ENCODE results near the gene DIAPH2.
A peak's percentile ranks its signal among the peaks of the same experiment; 100 is the strongest.

Gene DIAPH2

DNA sequence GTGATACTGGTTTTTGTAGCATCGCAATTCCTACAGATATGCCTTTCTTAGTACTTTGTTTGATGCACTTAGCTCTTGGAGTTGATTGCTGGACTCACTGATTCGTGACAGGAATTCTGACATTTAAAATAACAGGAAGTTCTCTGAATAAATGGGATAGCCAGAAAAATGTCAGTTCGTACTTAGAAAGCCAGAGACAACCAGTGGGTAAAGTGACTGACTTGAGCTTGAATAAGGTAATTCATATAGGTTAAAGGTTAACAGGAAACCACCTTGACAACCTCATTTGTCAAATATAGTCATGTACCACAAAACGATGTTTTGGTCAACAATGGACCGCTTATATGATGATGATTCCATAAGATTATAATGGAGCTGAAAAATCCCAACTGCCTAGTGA lies 380.4 kb downstream of the DIAPH2 start:
- DNase-seq = no peak

DNA sequence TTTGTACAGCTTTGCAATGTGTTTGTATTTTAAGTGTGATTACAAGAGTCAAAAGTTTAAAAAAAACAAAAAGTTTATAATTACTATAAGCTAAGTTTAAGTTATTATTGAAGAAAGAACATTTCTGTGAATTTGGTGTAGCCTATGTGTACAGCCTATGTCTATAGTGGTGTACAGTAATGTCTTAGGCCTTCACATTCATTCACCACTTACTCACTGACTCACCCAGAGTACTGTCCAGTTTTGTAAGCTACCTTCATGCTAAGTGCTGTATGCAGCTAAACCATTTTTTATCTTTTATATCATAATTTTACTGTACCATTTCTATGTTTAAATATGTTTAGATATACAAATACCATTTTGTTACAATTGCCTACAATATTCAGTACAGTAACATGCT lies 381.3 kb downstream of the DIAPH2 start:
- no peak for DNase-seq

- no peak for DNase-seq
Observed at GRCh38 chrX:97066381-97066780, 381.7 kb downstream of the DIAPH2 start.

GRCh38 chrX:97070346-97070745 lies 385.7 kb downstream of the DIAPH2 start:
- DNase-seq = no peak

- DNase-seq = no peak
Observed at GRCh38 chrX:97074400-97074799, 389.8 kb downstream of the DIAPH2 start.

DNA sequence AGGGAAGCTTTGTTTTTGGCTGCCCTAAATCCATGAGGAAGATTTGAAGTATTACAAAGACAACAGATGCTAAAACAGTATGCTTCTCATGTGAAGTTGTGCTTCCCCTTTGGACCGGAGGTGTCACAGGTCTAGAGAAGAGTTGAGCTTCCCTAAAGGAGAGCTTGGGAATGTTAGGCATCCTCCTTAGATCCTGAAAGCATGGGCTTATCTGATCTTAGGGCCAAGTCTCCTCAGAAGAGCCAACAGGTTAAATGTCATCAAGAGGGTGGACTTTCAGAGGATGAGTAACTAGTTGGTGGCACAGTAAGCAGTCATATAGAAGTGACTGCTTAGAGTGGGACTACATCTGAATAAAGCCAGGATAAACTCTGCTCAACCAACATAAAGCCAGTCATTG lies 404.5 kb downstream of the DIAPH2 start:
- no peak for DNase-seq

GRCh38 chrX:97096385-97096784 lies 411.7 kb downstream of the DIAPH2 start:
- no peak for DNase-seq

DNA sequence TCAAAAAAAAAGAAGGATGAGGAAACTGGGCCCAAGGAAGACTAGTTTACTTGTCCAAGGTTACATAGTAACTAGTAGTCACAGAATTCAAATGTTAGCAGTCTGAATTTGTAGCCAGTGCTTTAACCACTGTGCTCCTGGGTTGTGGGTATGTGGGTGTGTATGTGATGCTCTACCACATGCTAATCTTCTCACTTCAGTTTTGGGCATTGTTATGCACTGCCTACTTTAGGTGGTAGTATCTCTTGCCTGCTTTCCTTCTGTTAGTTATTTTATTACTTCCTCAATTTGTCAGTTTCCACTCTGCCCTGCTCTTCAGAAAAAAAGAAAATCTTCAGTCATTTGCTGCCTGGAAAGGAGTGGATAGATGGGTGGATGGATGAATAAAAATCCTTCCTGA lies 418.3 kb downstream of the DIAPH2 start:
- no peak for DNase-seq

DNA sequence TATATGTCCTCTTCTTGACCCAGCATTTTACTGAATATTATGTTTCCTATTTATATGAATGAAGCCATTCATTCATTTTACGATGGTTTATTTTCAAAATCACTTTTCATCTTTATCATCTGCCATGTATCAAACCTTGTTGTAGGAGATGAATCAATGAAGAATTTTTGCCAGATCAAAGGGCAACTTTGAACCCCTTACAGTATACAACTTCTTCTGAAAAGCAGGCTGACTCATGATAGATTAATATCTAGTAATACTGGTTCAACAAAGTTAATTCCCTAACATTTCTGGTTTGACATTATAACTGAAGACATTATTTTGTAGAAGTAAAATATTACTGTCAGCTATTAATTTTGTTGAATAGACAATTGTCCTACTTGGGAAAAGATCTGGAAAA lies 425.1 kb downstream of the DIAPH2 start:
- DNase-seq = no peak

- DNase-seq = no peak
Observed at GRCh38 chrX:97117572-97117971, 432.9 kb downstream of the DIAPH2 start.

GRCh38 chrX:97119474-97120109 lies 434.9 kb downstream of the DIAPH2 start:
- no peak for DNase-seq

DNA sequence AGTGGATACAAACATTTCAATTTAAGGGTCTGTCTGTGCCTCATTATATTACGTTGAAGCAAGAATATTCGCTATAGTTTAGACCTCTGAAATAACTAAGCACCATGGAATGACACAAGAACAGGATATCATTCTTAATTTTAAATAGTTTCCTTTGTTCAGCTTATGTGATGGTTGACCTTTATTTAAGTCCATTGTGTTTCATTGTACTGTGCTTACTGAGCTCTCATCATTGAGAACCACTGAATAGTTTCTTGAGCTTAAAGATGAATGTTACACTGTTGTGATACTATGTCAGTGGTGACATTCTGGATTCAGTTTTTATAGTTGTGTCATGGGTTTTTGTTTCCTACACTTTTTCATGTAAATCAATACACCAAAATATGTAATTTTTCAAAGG lies 438.4 kb downstream of the DIAPH2 start:
- DNase-seq = no peak

GRCh38 chrX:97126020-97126419 lies 441.4 kb downstream of the DIAPH2 start:
- DNase-seq = no peak

DNA sequence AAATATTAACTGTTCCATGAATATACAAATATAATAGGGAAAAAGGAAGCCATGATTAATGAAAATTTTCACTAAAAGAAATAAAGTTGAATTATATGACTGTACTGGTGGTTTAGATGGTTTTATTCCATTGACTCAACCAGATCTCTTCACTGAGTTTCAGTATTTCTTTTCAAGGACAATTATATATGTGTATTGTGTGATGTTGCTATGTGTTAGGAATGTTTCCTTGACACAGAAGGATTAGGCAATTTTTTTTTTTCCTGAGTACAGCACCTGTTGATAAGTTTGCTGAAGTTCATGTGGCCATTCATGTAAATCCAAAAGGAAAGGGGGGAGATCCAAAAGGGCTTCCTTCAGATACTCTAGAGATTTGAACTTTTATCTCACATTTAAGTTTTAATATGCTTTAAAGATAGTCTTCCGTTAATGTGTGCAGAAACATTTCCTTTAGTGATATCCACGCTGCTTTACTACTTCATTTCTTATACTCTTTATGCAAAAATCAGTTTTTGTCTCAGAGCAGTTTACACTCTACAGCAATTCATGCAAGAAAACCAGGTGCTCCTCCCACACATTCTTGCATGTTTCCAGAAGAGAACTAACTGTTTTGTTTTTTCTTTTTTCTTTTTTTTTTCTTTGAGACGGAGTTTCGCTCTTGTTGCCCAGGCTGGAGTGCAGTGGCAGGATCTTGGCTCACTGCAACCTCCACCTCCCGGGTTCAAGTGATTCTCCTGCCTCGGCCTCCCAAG lies 448.2 kb downstream of the DIAPH2 start:
- no peak for DNase-seq

DNA sequence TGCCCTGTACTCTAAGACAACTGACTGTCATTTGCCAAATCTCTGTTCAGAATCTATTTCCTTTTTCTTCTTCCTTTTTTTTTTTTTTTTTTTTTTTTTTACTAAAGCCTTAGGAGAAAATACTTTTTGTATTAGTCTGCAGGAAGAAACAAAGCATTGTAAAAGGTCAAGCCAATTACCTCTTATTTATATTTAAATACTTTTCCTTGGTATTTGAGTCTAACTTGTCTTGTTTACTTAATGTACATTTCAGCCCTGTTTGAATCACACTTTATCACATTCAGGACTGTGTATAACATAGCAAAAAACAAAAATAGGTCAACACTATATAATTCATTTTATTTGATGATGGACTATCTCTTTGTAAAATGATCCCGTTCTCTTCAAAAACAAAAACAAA lies 461.3 kb downstream of the DIAPH2 start:
- no peak for DNase-seq

DNA sequence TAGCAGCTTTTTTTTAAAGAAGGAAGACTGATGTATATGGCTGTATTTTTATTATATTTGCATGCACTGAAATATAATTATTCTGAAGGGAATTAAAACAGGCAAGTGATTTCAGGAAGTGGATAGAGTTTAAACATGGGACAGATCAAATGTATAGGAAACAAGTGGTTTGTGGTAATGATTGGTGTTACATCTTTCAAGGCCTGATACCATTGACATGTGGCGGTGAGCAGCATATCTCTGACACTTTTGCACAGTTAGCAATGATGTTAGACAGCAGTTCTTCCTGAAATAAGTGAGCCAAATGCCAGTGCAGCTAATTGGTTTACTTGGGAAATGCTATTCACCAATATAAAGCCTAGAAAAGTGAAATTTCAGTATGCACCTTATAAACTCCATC lies 471.2 kb downstream of the DIAPH2 start:
- DNase-seq = no peak

- peak; percentile 17 for DNase-seq
Observed at GRCh38 chrX:97158269-97158668, 473.6 kb downstream of the DIAPH2 start.

GRCh38 chrX:97159916-97160800 lies 475.5 kb downstream of the DIAPH2 start:
- no peak for DNase-seq

DNA sequence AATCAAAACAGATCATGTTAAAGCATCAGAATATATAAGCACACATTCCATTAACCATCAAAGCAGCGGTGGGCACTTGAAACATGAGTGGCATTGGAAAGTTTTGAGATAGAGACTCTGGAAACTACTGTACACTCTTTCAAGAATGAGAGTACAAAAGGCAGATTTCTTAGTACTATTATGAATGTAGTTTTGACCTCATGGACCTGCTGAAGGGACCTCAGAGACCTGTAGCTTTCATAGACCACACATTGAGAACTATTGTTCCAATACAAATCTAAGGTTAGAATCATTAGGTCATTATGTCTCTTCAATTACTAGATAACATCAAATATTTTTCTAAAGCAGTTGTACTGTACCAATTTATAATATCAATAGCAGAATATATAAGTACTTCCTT lies 482.7 kb downstream of the DIAPH2 start:
- DNase-seq = no peak

DNA sequence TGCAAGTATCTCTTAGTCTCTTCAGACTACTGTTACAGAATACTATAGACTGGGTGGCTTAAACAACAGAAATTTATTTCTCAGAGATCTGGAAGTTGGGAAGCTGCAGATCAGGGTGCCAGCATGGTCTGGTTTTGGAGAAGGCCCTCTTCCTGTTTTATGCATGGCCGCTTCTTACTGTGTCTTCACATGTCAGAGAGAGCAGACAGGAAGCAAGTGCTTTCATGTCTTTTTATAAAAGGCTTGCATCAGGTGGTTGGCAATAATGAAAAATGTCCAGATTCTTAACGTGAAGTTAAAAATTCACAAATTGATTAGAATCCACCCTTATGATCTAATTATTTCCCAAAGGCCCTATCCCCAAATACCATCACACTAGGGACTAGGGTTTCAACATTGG lies 484.0 kb downstream of the DIAPH2 start:
- DNase-seq = no peak

DNA sequence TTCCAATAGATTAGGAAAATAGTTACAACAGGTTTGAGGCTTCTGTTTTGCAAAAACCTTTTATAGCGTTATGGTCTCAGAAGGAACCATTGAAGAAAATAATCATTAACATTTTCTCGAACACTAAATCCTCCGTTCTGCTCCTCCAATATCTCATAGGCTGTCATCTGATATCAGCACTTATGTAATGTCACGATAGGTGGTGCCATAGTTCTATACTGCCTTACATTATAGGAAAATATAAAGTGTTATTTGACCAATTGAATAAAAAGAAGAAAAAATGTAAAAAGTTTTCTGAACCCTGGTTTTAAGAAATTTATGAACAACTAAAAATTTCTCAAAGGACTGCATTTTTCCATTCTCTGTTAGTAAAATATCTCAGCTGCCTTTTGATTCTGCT lies 490.5 kb downstream of the DIAPH2 start:
- no peak for DNase-seq

GRCh38 chrX:97189668-97190067 lies 505.0 kb downstream of the DIAPH2 start:
- DNase-seq = no peak

- DNase-seq = no peak
Observed at GRCh38 chrX:97199501-97199900, 514.9 kb downstream of the DIAPH2 start.

- DNase-seq = no peak
Observed at GRCh38 chrX:97200454-97200853, 515.8 kb downstream of the DIAPH2 start.

Measured in NCI-H1092 treated with DMSO at 0.1 percent for 48 hours (cell line).